DOHH2 (cell line): Measurements from ENCODE around the gene LRRC42.
"Not testable (repeated sequence)": the region's sequence is repeated elsewhere in the genome, so short reads cannot be mapped to it uniquely, and the experiment has no call there.

ENCODE experiments used
- CTCF ChIP-seq: fragments of 200-600 bp; sonication (generic); IDR thresholded peaks from one replicate; pipeline ENCODE4 v1.5.1; 2014; ENCODE audit warnings: antibody characterized with exemption, mild to moderate bottlenecking, low read depth, low read length; ENCODE audit not compliant: poor library complexity, severe bottlenecking
- EZH2phosphoT487 ChIP-seq: fragments of 200-600 bp; sonication (generic); IDR thresholded peaks from 2 replicates; pipeline ENCODE4 v1.6.1; 2017; ENCODE audit warnings: borderline replicate concordance, mild to moderate bottlenecking, antibody characterized with exemption, low read length, moderate library complexity, mixed read lengths

GRCh38 chr1:53994516-53994915 is 48.4 kb downstream of the LRRC42 start:
- not testable (repeated sequence) for TF ChIP-seq CTCF, EZH2phosphoT487
